Stimulated activated CD8-positive, alpha-beta memory T cell treated with anti-CD3 and anti-CD28 coated beads, Interleukin-12 subunit alpha, Interleukin-12 subunit beta, amount 100 ng/mL, for 1 hour (primary cell): ENCODE results near the gene STK4.

Experiments
- DNase-seq: peaks from one replicate; pipeline ENCODE4 v3.0.0-alpha.2; 2020; ENCODE audit warnings: low read depth

Gene STK4

GRCh38 chr20:45087097-45087790 is 120.9 kb downstream of the STK4 start:
- no peak for DNase-seq

- DNase-seq, result no peak
Measured at GRCh38 chr20:45087814-45088213, 121.5 kb downstream of the STK4 start.

- DNase-seq, result no peak
Measured at GRCh38 chr20:45088247-45088646, 121.9 kb downstream of the STK4 start.

GRCh38 chr20:45090481-45090880 is 124.2 kb downstream of the STK4 start:
- no peak for DNase-seq

- no peak for DNase-seq
Measured at GRCh38 chr20:45091366-45091765, 125.1 kb downstream of the STK4 start.

- no peak for DNase-seq
Measured at GRCh38 chr20:45092898-45093297, 126.6 kb downstream of the STK4 start.

- no peak for DNase-seq
Measured at GRCh38 chr20:45094201-45094600, 127.9 kb downstream of the STK4 start.

GRCh38 chr20:45094864-45095574 is 128.7 kb downstream of the STK4 start:
- no peak for DNase-seq

- DNase-seq, result peak; percentile 42
Measured at GRCh38 chr20:45095805-45096238, 129.5 kb downstream of the STK4 start.

- no peak for DNase-seq
Measured at GRCh38 chr20:45096781-45097180, 130.5 kb downstream of the STK4 start.

GRCh38 chr20:45097485-45098102 is 131.3 kb downstream of the STK4 start:
- DNase-seq, result no peak

- DNase-seq, result no peak
Measured at GRCh38 chr20:45098103-45098773, 131.9 kb downstream of the STK4 start.

- no peak for DNase-seq
Measured at GRCh38 chr20:45100563-45101245, 134.4 kb downstream of the STK4 start, which contains the start of gene KCNS1. Gene KCNS1, minus strand, starts transcription at chr20:45101127. Its CDS starts 1,891 bp downstream, at chr20:45099236.

- no peak for DNase-seq
Measured at GRCh38 chr20:45101333-45101850, 135.1 kb downstream of the STK4 start.

GRCh38 chr20:45103072-45103471 is 136.8 kb downstream of the STK4 start:
- DNase-seq, result no peak

GRCh38 chr20:45104786-45105185 is 138.5 kb downstream of the STK4 start:
- DNase-seq, result no peak

- no peak for DNase-seq
Measured at GRCh38 chr20:45105317-45105716, 139.0 kb downstream of the STK4 start.

GRCh38 chr20:45109634-45110033 is 143.3 kb downstream of the STK4 start:
- no peak for DNase-seq

GRCh38 chr20:45110301-45110700 is 144.0 kb downstream of the STK4 start:
- DNase-seq, result no peak

- DNase-seq, result no peak
Measured at GRCh38 chr20:45111285-45111684, 145.0 kb downstream of the STK4 start.

GRCh38 chr20:45111799-45112471 is 145.6 kb downstream of the STK4 start:
- no peak for DNase-seq
